Neural progenitor cell (in vitro differentiated cells): ENCODE data around the gene CAPN8. TPM values are rescaled to one million over a fixed set of nuclear protein-coding genes. Genes with fewer than 3 reads are reported as not detected.

Source experiments
- DNase-seq: peaks from one replicate; pipeline ENCODE4 v3.0.0-alpha.2; 2016; ENCODE audit warnings: low spot score
- H2AFZ ChIP-seq: fragments of 200-600 bp; sonication (generic); replicated peaks from 2 replicates; pipeline ENCODE4 v1.6.1; 2016; ENCODE audit warnings: antibody characterized with exemption
- H3F3A ChIP-seq: fragments of 200-600 bp; sonication (generic); 2 replicates; pipeline ENCODE4 v1.6.1; 2016; ENCODE audit warnings: antibody characterized with exemption, low read depth
- H3K27ac ChIP-seq: fragments of 200-600 bp; sonication (generic); 2 replicates; pipeline ENCODE4 v1.5.1; 2016; ENCODE audit warnings: mild to moderate bottlenecking
- H3K27me3 ChIP-seq: fragments of 200-600 bp; sonication (generic); 2 replicates; pipeline ENCODE4 v1.6.1; 2016; ENCODE audit warnings: mild to moderate bottlenecking, moderate library complexity
- H3K36me3 ChIP-seq: fragments of 200-600 bp; sonication (generic); 2 replicates; pipeline ENCODE4 v1.5.1; 2016
- H3K4me1 ChIP-seq: fragments of 200-600 bp; sonication (generic); 2 replicates; pipeline ENCODE4 v1.6.1; 2016; ENCODE audit warnings: mixed run types
- H3K4me2 ChIP-seq: fragments of 200-600 bp; sonication (generic); 2 replicates; pipeline ENCODE4 v1.6.1; 2016
- H3K4me3 ChIP-seq: fragments of 200-600 bp; sonication (generic); 2 replicates; pipeline ENCODE4 v1.5.1; 2016
- H3K79me2 ChIP-seq: fragments of 200-600 bp; sonication (generic); 2 replicates; pipeline ENCODE4 v1.6.1; 2016; ENCODE audit warnings: low read depth
- H3K9ac ChIP-seq: fragments of 200-600 bp; sonication (generic); 2 replicates; pipeline ENCODE4 v1.6.1; 2016
- H3K9me3 ChIP-seq: fragments of 200-600 bp; sonication (generic); 2 replicates; pipeline ENCODE4 v1.5.1; 2016; ENCODE audit warnings: low read depth
- H4K20me1 ChIP-seq: fragments of 200-600 bp; sonication (generic); 2 replicates; pipeline ENCODE4 v1.6.1; 2016; ENCODE audit warnings: low read depth
- H3K27ac Mint-ChIP-seq: 3 replicates; pipeline ENCODE4 v1.8.0; 2021; ENCODE audit warnings: mixed read lengths
- H3K27me3 Mint-ChIP-seq: 2 replicates; pipeline ENCODE4 v1.8.0; 2022; ENCODE audit warnings: low read depth, mild to moderate bottlenecking, inconsistent platforms, moderate library complexity, mixed read lengths; ENCODE audit not compliant: insufficient read depth
- H3K36me3 Mint-ChIP-seq: 3 replicates; pipeline ENCODE4 v1.8.0; 2021; ENCODE audit warnings: mixed read lengths
- H3K4me1 Mint-ChIP-seq: 3 replicates; pipeline ENCODE4 v1.8.0; 2021; ENCODE audit warnings: mixed read lengths
- H3K4me3 Mint-ChIP-seq: 3 replicates; pipeline ENCODE4 v1.8.0; 2021; ENCODE audit warnings: mild to moderate bottlenecking, moderate library complexity, mixed read lengths
- H3K9me3 Mint-ChIP-seq: 3 replicates; pipeline ENCODE4 v1.8.0; 2020; ENCODE audit warnings: mixed read lengths
- EZH2 ChIP-seq: fragments of 200-600 bp; sonication (generic); IDR thresholded peaks from 2 replicates; pipeline ENCODE4 v1.6.1; 2017; ENCODE audit warnings: antibody characterized with exemption, mild to moderate bottlenecking, moderate library complexity
- EZH2phosphoT487 ChIP-seq: fragments of 200-600 bp; sonication (generic); IDR thresholded peaks from 2 replicates; pipeline ENCODE4 v1.6.1; 2017; ENCODE audit warnings: antibody characterized with exemption
- total RNA-seq: library from RNA; depleted of rRNA; stranded (reverse); fragments of >200 nt; gene quantifications from 2 replicates; pipeline ENCODE4 v1.2.3, GENCODE V29; 2015; ENCODE audit warnings: low replicate concordance
- TF ChIP-seq, protein P1 (sequence below): fragments of 200-600 bp; sonication (generic); IDR thresholded peaks from 2 replicates; pipeline ENCODE4 v1.5.1; 2017; ENCODE audit warnings: antibody characterized with exemption, mild to moderate bottlenecking

Gene CAPN8
- total RNA-seq, 1 donor from 2014 or later, result not detected

DNA sequence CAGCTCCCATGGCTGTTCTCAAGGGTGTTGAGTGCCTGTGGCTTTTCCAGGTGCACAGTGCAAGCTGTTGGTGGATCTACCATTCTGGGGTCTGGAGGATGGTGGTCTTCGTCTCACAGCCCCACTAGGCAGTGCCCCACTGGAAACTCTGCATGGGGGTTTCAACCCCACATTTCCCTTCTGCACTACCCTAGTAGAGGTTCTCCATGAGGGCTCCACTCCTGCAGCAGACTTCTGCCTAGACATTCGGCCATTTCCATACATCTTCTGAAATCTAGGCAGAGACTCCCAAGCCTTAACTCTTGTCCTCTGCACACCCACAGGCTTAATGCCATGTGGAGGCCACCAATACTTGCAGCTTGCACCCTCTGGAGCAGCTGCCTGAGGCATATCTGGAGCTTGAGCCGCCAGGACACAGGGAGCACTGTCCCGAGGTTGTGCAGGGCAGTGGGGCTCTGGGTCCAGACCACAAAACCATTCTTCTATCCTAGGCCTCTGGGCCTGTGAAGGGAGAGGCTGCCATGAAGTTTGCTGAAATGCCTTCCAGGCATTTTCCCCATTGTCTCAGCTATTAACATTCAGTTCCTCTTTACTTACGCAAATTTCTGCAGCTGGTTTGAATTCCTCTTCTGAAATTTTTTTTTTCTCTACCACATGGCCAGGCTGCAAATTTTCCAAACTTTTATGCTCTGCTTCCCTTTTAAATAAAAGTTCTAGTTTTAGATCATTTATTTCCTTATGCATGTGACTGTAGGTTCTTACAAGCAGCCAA lies 8.8 kb upstream of the CAPN8 start:
- Histone ChIP-seq H3K9me3 (no peaks in the 10 kb centered on the region), H2AFZ (no peak overlapping the region), H4K20me1 (no peaks in the 10 kb centered on the region), H3K4me2 (no peak overlapping the region), H3K9ac (no peak overlapping the region), H3K4me3 (no peak overlapping the region), H3F3A (no peaks in the 10 kb centered on the region), H3K4me1 (peaks cover 5% of the 10 kb centered on the region), H3K36me3 (no peaks in the 10 kb centered on the region), H3K79me2 (no peaks in the 10 kb centered on the region), H3K27me3 (no peaks in the 10 kb centered on the region), H3K27ac (no peak overlapping the region)
- peaks cover 13% of the 10 kb centered on the region for H3K27me3 Mint-ChIP-seq
- no peak for TF ChIP-seq EZH2phosphoT487
- TF ChIP-seq, protein P1, sequence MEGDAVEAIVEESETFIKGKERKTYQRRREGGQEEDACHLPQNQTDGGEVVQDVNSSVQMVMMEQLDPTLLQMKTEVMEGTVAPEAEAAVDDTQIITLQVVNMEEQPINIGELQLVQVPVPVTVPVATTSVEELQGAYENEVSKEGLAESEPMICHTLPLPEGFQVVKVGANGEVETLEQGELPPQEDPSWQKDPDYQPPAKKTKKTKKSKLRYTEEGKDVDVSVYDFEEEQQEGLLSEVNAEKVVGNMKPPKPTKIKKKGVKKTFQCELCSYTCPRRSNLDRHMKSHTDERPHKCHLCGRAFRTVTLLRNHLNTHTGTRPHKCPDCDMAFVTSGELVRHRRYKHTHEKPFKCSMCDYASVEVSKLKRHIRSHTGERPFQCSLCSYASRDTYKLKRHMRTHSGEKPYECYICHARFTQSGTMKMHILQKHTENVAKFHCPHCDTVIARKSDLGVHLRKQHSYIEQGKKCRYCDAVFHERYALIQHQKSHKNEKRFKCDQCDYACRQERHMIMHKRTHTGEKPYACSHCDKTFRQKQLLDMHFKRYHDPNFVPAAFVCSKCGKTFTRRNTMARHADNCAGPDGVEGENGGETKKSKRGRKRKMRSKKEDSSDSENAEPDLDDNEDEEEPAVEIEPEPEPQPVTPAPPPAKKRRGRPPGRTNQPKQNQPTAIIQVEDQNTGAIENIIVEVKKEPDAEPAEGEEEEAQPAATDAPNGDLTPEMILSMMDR, result no peak
- H3K9me3 Mint-ChIP-seq, result peaks cover 18% of the 10 kb centered on the region
- H3K4me1 Mint-ChIP-seq, result no peaks in the 10 kb centered on the region
- H3K36me3 Mint-ChIP-seq, result no peaks in the 10 kb centered on the region
- H3K4me3 Mint-ChIP-seq, result no peak overlapping the region
- H3K27ac Mint-ChIP-seq, result no peak overlapping the region
- DNase-seq, result no peak

DNA sequence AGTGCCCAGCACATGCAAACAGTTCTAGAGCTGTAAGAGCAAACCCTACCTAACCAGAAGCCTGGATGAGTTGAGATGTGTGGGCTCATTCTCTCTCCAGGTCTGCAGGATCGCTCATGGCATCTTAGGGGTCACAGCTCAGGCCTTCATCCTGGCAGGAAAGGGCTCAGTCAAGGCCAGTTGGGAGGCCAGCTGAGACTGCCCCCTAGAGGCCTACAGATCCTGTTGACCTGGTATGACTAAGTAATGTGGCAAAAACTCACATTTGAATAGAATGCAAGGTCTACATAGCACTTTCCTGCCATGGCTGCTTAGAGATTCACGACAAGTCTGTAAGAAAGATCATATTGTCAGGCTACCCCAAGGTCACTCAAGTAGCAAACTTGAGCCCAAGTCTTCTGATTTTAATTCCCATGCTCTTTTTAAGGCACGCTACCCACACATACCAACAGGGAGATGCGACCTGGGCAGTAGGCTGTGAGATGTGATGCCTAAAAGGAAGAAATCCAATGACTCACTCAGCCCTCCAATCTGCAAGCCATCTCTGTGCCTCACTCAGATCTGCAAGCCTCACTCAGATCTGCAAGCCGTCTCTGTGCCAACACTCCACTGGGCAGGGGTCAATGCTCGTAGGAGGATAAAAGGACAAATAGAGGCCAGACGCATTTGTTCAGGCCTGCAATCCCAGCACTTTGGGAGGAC lies 5.1 kb upstream of the CAPN8 start:
- Histone ChIP-seq H3K4me1 (peaks cover 5% of the 10 kb centered on the region), H3K36me3 (no peaks in the 10 kb centered on the region), H3K9ac (no peak overlapping the region), H3K27me3 (no peaks in the 10 kb centered on the region), H4K20me1 (no peaks in the 10 kb centered on the region), H3F3A (no peaks in the 10 kb centered on the region), H3K27ac (no peak overlapping the region), H2AFZ (no peak overlapping the region), H3K4me3 (no peak overlapping the region), H3K4me2 (no peak overlapping the region), H3K9me3 (no peaks in the 10 kb centered on the region), H3K79me2 (no peaks in the 10 kb centered on the region)
- H3K27ac Mint-ChIP-seq, result no peak overlapping the region
- no peaks in the 10 kb centered on the region for H3K36me3 Mint-ChIP-seq
- H3K4me1 Mint-ChIP-seq, result no peaks in the 10 kb centered on the region
- TF ChIP-seq, protein P1, result peak; percentile 74
- TF ChIP-seq EZH2phosphoT487 (no peak), EZH2 (no peak)
- H3K27me3 Mint-ChIP-seq, result peaks cover 11% of the 10 kb centered on the region
- H3K4me3 Mint-ChIP-seq, result no peak overlapping the region
- H3K9me3 Mint-ChIP-seq, result peaks cover 18% of the 10 kb centered on the region
- DNase-seq, result peak; percentile 69

DNA sequence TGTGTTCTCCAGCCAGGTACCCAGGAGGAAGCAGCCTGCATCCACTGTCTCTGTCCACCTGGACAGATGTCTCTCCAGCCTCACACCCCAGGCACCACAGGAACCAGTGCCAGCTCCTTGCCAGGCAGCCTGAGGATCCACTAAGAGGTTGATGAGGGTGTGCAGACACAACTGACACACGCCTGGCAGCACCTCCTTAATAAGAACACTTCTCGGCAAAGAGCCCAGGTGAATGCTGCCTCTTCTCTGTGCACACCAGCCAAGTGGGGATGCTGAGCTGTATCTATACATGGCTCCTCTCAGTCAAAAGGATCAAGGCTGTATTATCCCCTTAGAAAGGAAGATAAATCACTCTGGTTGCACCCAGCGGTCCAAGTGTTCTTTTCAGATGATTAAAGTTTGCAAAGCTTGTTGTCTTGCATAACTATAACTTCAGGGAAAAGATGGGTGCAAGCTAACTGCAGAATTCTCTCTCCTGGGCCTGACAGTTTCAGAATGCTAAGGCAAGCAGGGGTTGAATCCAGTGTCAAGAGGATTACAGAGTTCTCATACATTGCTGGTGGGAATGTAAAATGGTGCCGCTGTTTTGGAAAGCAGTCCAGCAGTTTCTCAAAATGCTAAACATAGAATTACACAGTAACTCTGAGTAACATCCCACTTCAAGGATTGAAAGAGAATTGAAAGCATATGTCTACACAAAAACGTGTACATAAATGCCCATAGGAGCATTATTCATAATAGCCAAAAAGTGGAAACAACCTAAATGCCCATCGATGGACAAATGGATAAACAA lies 3.7 kb upstream of the CAPN8 start:
- Histone ChIP-seq H3K4me1 (peaks cover 5% of the 10 kb centered on the region), H2AFZ (no peak overlapping the region), H3K27me3 (no peaks in the 10 kb centered on the region), H4K20me1 (no peaks in the 10 kb centered on the region), H3K4me2 (no peak overlapping the region), H3K9ac (no peak overlapping the region), H3K27ac (no peak overlapping the region), H3K9me3 (no peaks in the 10 kb centered on the region), H3K36me3 (no peaks in the 10 kb centered on the region), H3K4me3 (no peak overlapping the region), H3F3A (no peaks in the 10 kb centered on the region), H3K79me2 (no peaks in the 10 kb centered on the region)
- no peak overlapping the region for H3K4me3 Mint-ChIP-seq
- no peak for TF ChIP-seq EZH2
- no peak for TF ChIP-seq EZH2phosphoT487
- TF ChIP-seq, protein P1, result no peak
- H3K27ac Mint-ChIP-seq, result no peak overlapping the region
- no peak for DNase-seq
- H3K9me3 Mint-ChIP-seq, result peaks cover 8% of the 10 kb centered on the region
- H3K4me1 Mint-ChIP-seq, result no peaks in the 10 kb centered on the region
- H3K36me3 Mint-ChIP-seq, result no peaks in the 10 kb centered on the region
- peaks cover 8% of the 10 kb centered on the region for H3K27me3 Mint-ChIP-seq
